Neuron (in vitro differentiated cells): ENCODE measurements around the gene RGS1.

Experiments
- H2AFZ ChIP-seq: one replicate; pipeline ENCODE4 v1.6.1; 2013; ENCODE audit warnings: low read depth, mild to moderate bottlenecking, inconsistent platforms, low read length, moderate library complexity
- H3K27me3 ChIP-seq: one replicate; pipeline ENCODE4 v1.6.1; 2013; ENCODE audit warnings: low read length; ENCODE audit not compliant: insufficient read depth
- H3K36me3 ChIP-seq: one replicate; pipeline ENCODE4 v1.6.1; 2013; ENCODE audit warnings: low read length; ENCODE audit not compliant: insufficient read depth
- H3K4me1 ChIP-seq: one replicate; pipeline ENCODE4 v1.6.1; 2013; ENCODE audit warnings: low read length; ENCODE audit not compliant: insufficient read depth
- H3K4me3 ChIP-seq: 2 replicates; pipeline ENCODE4 v1.5.1; 2013; ENCODE audit warnings: mild to moderate bottlenecking, low read length, moderate library complexity
- H3K9me3 ChIP-seq: one replicate; pipeline ENCODE4 v1.6.1; 2013; ENCODE audit warnings: low read length

Gene RGS1

GRCh38 chr1:192579010-192579738 is 3.6 kb downstream of the RGS1 start:
- H3K27me3 ChIP-seq: no peaks in the 10 kb centered on the region
- no peaks in the 10 kb centered on the region for H3K9me3 ChIP-seq
- H3K4me3 ChIP-seq: no peak overlapping the region

GRCh38 chr1:192580351-192580962 is 4.9 kb downstream of the RGS1 start:
- Histone ChIP-seq H3K27me3 (no peaks in the 10 kb centered on the region), H2AFZ (no peak overlapping the region), H3K9me3 (no peaks in the 10 kb centered on the region), H3K4me1 (peaks cover 8% of the 10 kb centered on the region), H3K36me3 (no peaks in the 10 kb centered on the region), H3K4me3 (no peak overlapping the region)

More at GRCh38 chr1:192579010-192579738, 3.6 kb downstream of the RGS1 start:
- Histone ChIP-seq H3K36me3 (no peaks in the 10 kb centered on the region), H3K4me1 (no peaks in the 10 kb centered on the region), H2AFZ (peak overlapping the region; percentile 43)

- Histone ChIP-seq H2AFZ (no peak overlapping the region), H3K4me3 (no peak overlapping the region), H3K27me3 (no peaks in the 10 kb centered on the region), H3K9me3 (no peaks in the 10 kb centered on the region), H3K4me1 (peaks cover 8% of the 10 kb centered on the region), H3K36me3 (no peaks in the 10 kb centered on the region)
These were observed 5.8 kb downstream of the RGS1 start for GRCh38 chr1:192581131-192581927.

- no peaks in the 10 kb centered on the region for H3K36me3 ChIP-seq
- no peak overlapping the region for H2AFZ ChIP-seq
- H3K27me3 ChIP-seq: no peaks in the 10 kb centered on the region
- H3K9me3 ChIP-seq: no peaks in the 10 kb centered on the region
- peaks cover 8% of the 10 kb centered on the region for H3K4me1 ChIP-seq
- no peak overlapping the region for H3K4me3 ChIP-seq
These were observed 9.3 kb downstream of the RGS1 start for GRCh38 chr1:192584866-192585265.

GRCh38 chr1:192587386-192588266 is 12.1 kb downstream of the RGS1 start:
- Histone ChIP-seq H3K36me3 (no peaks in the 10 kb centered on the region), H3K9me3 (no peaks in the 10 kb centered on the region), H3K4me1 (peaks cover 8% of the 10 kb centered on the region)

GRCh38 chr1:192588546-192588945 is 13.0 kb downstream of the RGS1 start:
- Histone ChIP-seq H2AFZ (no peak overlapping the region), H3K27me3 (no peaks in the 10 kb centered on the region), H3K4me3 (no peak overlapping the region), H3K36me3 (no peaks in the 10 kb centered on the region), H3K9me3 (no peaks in the 10 kb centered on the region), H3K4me1 (peaks cover 8% of the 10 kb centered on the region)

More at GRCh38 chr1:192587386-192588266, 12.1 kb downstream of the RGS1 start:
- Histone ChIP-seq H3K27me3 (no peaks in the 10 kb centered on the region), H2AFZ (no peak overlapping the region), H3K4me3 (no peak overlapping the region)

GRCh38 chr1:192589813-192590212 is 14.2 kb downstream of the RGS1 start:
- Histone ChIP-seq H3K27me3 (no peaks in the 10 kb centered on the region), H3K4me3 (no peak overlapping the region), H2AFZ (no peak overlapping the region), H3K9me3 (no peaks in the 10 kb centered on the region), H3K4me1 (peaks cover 5% of the 10 kb centered on the region), H3K36me3 (no peaks in the 10 kb centered on the region)

GRCh38 chr1:192592517-192592916 is 16.9 kb downstream of the RGS1 start:
- H3K36me3 ChIP-seq: no peaks in the 10 kb centered on the region
- H3K4me3 ChIP-seq: no peak overlapping the region
- H3K4me1 ChIP-seq: no peaks in the 10 kb centered on the region
- no peaks in the 10 kb centered on the region for H3K9me3 ChIP-seq
- no peaks in the 10 kb centered on the region for H3K27me3 ChIP-seq
- no peak overlapping the region for H2AFZ ChIP-seq

- Histone ChIP-seq H3K4me1 (no peaks in the 10 kb centered on the region), H3K27me3 (no peaks in the 10 kb centered on the region), H3K9me3 (no peaks in the 10 kb centered on the region), H3K4me3 (no peak overlapping the region), H2AFZ (no peak overlapping the region), H3K36me3 (no peaks in the 10 kb centered on the region)
These were observed 17.6 kb downstream of the RGS1 start for GRCh38 chr1:192592981-192593708.

- Histone ChIP-seq H3K27me3 (no peaks in the 10 kb centered on the region), H2AFZ (no peak overlapping the region), H3K36me3 (no peaks in the 10 kb centered on the region)
These were observed 19.7 kb downstream of the RGS1 start for GRCh38 chr1:192595299-192595698.

GRCh38 chr1:192598589-192598988 is 23.0 kb downstream of the RGS1 start:
- Histone ChIP-seq H3K9me3 (no peaks in the 10 kb centered on the region), H3K27me3 (no peaks in the 10 kb centered on the region), H3K36me3 (no peaks in the 10 kb centered on the region), H3K4me3 (no peak overlapping the region), H2AFZ (no peak overlapping the region), H3K4me1 (no peaks in the 10 kb centered on the region)

More at GRCh38 chr1:192595299-192595698, 19.7 kb downstream of the RGS1 start:
- no peak overlapping the region for H3K4me3 ChIP-seq
- no peaks in the 10 kb centered on the region for H3K4me1 ChIP-seq
- no peaks in the 10 kb centered on the region for H3K9me3 ChIP-seq

- Histone ChIP-seq H3K36me3 (no peaks in the 10 kb centered on the region), H2AFZ (no peak overlapping the region), H3K27me3 (no peaks in the 10 kb centered on the region), H3K9me3 (no peaks in the 10 kb centered on the region), H3K4me3 (no peak overlapping the region), H3K4me1 (no peaks in the 10 kb centered on the region)
These were observed 24.7 kb downstream of the RGS1 start for GRCh38 chr1:192600275-192600674.
